Peyer's patch (tissue), 4 donors: Measurements from ENCODE around the gene CAPS.

Experiments used
- CTCF ChIP-seq, 6 experiments: fragments of 450-650 bp in 4 of 6; fragments of 200-600 bp in 2 of 6; sonication (generic) in 1 of 6; IDR thresholded peaks; one replicate each; pipeline ENCODE4 v1.5.1; 2017 to 2019; ENCODE audit warnings: antibody characterized with exemption in 6 of 6, mild to moderate bottlenecking in 3 of 6, moderate library complexity in 1 of 6
- POLR2A ChIP-seq, 2 donors: fragments of 450-650 bp; IDR thresholded peaks; one replicate each; pipeline ENCODE4 v1.5.1; 2017; ENCODE audit warnings: antibody characterized with exemption in 2 of 2, mild to moderate bottlenecking in 2 of 2, moderate library complexity in 2 of 2

- no peak for TF ChIP-seq CTCF (IDR thresholded peaks at IDR 0.05)
- no peak for TF ChIP-seq POLR2A (IDR thresholded peaks at IDR 0.05)
Observed at GRCh38 chr19:5890099-5890498, 24.0 kb upstream of the CAPS start.
